ENCODE measurements around the gene ALDH1A3.

The ALDH1A3 gene

DNA sequence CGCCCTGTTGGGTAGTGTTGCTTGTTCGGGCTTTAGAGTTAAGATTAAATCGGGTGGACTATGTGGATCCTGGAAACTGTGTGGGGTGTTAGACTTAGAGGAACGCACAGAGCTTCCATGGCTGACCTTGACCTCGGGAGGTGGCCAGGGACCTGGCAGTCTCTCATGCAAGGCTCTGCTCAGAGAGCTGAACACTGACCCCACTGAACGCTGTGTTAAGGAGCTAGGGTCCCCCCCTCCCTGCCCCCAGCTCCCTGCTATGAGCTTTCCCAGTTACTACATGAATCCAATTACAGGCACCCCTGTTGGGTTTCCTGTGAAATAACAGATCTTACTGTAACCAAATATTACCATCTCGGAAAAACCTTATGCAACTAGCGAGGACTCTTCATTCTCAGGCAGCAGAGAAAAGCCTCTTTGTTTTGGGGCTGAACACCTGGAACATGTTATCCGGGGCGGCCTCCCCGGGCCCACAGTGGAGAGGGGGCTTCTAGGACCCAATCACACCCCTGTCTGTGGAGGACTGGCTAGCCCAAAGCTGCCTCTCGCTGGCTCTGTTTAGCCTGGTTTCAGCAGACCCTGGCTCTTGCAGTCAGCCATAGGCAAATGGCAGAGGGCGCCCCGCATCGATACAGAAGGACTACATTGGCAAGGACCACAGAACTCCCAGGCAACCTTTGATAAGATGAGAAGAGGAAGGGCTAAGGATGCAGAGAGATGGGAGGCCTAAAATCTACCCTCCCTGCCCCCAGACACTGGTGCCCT lies 25.8 kb upstream of the ALDH1A3 start:
- DNase-seq: peak in 2 of 42 donors; percentile 7 to 39
- intact Hi-C loops (cut with DNase I): no loop called here

DNA sequence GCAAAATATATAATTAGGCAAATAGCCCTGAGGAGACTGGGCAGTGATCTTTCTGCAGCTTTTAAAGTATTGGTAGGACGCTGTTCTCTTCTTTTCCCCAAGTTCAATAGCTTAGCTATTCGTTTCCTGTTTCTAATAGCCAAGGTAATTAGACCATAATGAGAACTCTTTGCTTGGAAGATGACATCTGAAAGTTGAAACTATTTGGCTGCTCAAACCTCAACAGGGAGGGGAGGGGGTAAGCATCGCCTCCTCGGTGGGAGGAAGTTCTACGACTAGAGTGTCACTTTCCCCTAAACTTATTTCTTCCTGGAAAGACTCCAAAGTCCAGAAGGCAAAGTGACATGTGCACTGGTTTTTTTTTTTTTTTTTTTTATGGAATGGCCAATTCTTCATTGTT lies 22.8 kb upstream of the ALDH1A3 start:
- intact Hi-C loops (cut with DNase I): no loop called here
- peak in 1 of 42 donors; percentile 3 for DNase-seq

DNA sequence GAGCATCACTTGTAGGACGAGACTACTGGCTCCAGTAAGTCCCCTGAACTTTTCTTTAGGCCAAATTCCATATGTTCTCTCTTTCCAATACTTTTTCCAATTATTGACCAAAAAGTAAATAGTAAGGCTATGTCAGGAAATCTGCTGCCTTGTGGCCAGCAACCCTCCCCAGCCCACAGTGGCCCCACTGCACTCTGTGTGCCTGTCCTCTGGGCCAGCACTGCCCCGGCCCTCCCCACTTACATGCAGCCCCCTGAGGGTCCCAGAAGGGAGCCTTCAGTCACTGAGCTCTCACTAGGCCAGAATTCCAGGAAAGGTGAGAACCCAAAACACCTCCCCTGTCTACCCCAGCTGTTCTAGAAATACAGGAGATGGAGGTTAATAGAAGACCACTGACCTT lies 21.3 kb upstream of the ALDH1A3 start:
- peak in 1 of 42 donors; percentile 9 for DNase-seq
- intact Hi-C loops (cut with DNase I): no loop called here

DNA sequence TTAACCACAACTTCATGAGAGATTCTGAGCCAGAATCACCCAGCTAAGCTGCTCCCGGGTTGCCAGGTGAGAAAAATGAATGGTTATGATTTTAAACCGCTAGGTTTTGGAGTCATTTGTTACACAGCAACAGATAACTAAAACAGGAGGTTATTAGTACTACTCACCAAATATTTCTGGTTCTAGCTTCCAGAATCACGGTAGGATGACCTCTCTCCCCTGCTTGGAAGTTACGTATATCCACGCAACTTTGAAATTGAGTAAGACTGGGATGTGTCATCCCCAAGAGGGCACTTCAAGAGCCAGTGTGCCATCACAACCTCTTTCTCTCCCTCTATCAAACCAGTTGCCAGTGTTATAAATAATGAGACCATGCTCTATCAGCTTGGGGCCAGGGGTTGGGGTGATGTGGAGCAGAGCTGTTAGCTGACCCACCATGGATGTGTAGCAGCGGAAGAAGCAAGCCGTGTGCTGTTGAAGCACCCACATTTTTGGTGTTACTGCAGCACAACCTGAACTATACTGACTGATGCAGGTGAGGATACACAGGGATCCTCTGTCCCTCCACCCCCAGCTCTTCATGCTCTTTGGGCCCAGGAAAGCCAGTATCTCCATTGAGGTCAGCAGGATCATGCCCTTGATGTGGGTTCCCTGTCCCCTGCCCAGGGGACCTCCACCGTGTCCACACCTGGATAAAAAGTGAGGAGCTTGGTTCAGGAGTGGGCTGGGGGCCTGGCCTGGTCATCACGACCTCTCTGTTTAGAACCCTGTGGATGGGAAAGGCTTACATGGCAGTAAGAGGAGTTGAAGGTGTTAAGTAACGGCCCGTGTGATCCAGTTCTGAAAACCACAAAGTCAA lies 19.4 kb upstream of the ALDH1A3 start:
- peak in 3 of 42 donors; percentile 2 to 6 (median 5) for DNase-seq
- intact Hi-C loops (cut with DNase I): loop anchor here (5.0 kb wide), 1 partner anchor 258 kb away; the partner anchor contains the start of genes ASB7 and LINS1

DNA sequence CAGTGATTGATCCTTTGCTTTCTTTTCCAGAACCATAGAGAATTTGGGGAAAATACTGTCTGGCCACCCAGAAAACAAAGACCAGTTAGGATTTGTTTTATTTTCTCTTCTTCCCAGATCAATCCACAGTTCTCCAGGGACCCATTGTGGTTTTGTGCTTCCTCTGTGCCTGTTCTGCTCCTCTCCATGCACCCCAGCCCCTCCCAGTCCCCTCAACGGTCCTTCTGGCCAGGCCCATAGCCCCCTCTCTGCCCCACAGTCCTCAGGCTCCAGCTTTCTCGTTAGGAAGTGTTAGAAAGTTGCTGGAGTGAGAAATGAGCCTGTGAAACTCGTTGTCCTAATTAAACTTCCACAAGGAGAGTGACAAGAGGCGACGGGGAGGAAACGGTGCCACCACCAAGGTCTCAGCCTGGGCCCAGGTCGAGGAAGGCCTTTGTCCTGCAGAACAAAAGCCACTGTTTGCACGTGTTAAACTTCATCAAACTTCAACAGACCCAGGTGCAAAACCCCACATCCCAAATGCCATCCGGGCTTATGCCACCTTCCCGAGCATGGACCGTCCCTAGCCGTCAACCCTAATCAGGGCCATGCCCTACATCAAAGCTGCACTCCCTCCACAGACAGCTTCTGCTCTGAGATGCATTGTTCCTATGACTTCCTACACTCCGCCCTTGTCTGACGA lies 18.7 kb upstream of the ALDH1A3 start:
- intact Hi-C loops (cut with DNase I): loop anchor here (5.0 kb wide), 1 partner anchor 259 kb away; the partner anchor contains the start of genes ASB7 and LINS1
- peak in 1 of 42 donors; percentile 15 for DNase-seq

DNA sequence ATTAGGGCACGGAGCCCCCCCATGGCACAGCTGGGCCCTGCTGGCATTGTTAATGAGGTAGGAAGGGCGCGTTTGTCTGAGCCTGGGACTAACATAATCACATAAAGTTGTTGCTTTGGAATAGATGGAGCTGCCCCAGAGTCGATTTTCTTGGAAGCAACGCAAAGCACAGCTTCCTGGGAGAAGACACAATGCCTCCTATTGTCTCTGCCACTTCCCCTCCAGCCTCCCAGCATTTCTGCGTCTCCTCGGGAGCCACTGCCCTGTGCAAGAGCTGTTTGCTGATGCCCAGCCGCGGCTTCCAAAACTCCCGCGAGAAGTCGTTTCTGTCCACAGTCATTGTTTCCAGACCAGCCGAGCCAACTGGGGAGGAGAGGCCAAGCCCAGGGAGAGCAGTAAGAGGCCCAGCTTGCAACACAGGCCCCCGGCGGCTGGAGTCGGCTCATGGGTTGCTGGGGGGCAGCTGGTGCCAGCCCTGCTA lies 18.1 kb upstream of the ALDH1A3 start:
- DNase-seq: peak; percentile 64 to 93 (median 84)

DNA sequence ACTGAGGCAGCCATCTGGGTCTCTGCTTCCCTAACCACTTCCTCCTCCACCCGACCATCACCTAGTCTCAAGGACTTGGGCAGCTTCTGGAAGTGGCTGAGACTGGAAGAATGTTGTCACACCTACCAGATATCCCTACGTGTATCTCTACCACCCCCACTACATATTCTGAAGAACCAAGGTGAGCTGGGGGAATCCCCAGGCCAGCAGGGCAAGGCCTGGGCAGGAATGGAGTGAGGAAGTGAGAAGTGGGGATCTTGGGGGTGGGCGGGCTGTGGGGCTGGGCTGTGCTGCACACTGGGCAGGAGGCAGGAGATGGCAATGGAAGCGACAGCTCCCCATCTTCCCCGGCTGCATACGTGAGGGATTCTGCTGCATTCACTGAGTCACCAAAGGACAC lies 17.5 kb upstream of the ALDH1A3 start:
- intact Hi-C loops (cut with DNase I): loop anchor here (5.0 kb wide), 1 partner anchor 260 kb away; the partner anchor contains the start of genes ASB7 and LINS1
- peak in 5 of 42 donors; percentile 2 to 25 (median 16) for DNase-seq

More for the DNA sequence above, 18.1 kb upstream of the ALDH1A3 start:
- intact Hi-C loops (cut with DNase I): loop anchor here (5.0 kb wide), 1 partner anchor 259 kb away; the partner anchor contains the start of genes ASB7 and LINS1

DNA sequence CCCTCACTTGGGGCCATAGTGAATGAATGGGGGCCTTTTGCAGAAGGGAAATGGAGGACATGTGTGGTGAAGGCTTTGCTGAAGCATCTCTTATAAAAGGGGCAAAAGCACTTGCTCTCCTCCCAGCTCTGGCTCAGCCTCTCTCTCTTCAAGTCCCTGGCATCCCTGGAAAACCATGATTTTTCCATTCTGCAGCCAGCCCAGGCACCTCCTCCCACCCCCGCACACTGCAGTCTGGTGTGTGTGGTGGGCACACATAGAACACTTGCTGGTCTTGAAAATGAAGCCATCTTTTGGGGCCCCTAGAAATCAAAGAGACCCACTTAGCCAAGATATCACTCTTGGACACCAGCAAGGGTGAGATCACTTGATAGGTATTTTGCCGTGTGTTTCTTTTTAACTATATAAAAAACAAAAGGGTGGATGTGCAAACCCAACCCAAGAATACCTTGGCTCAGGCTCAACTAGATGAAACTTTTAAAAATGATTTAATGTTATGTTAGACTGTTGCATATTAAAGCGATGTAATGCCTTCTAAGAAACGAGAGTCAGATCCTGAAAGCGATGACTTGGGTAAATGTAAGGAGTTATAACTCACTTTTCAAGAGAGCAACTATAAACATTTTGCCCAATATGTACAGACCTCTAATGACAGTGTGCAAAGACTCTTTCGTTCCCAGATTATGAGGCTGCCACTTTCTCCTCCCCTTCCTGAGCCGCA lies 16.4 kb upstream of the ALDH1A3 start:
- intact Hi-C loops (cut with DNase I): loop anchor here (5.0 kb wide), 1 partner anchor 261 kb away; the partner anchor contains the start of genes ASB7 and LINS1
- DNase-seq: peak in 2 of 42 donors; percentile 9 to 14

DNA sequence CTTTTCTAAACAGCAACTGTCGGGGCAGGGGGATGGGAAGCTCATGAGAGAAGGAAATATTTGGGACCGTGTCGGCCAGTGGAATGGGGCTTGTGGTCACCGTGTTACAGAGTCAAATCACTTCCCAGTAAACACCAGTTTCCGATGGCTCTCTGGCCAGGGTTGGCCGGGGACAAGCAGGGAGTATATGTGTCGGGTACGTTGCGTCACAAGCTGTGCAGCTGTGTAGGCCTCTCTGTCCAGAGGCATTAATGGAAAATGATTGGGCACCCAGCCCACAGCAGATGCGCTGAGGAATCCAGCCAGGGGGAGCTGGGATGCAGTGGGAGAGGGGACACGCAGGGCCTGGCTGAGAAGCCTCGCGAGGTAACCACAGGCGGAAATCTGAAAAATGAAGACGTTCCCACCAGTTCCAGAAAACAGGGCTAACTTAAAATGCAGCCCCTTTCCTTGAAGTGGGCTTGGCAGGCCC lies 15.8 kb upstream of the ALDH1A3 start:
- peak; percentile 49 to 94 (median 82) for DNase-seq
- intact Hi-C loops (cut with DNase I): loop anchor here (5.0 kb wide), 1 partner anchor 262 kb away; the partner anchor contains the start of genes ASB7 and LINS1

DNA sequence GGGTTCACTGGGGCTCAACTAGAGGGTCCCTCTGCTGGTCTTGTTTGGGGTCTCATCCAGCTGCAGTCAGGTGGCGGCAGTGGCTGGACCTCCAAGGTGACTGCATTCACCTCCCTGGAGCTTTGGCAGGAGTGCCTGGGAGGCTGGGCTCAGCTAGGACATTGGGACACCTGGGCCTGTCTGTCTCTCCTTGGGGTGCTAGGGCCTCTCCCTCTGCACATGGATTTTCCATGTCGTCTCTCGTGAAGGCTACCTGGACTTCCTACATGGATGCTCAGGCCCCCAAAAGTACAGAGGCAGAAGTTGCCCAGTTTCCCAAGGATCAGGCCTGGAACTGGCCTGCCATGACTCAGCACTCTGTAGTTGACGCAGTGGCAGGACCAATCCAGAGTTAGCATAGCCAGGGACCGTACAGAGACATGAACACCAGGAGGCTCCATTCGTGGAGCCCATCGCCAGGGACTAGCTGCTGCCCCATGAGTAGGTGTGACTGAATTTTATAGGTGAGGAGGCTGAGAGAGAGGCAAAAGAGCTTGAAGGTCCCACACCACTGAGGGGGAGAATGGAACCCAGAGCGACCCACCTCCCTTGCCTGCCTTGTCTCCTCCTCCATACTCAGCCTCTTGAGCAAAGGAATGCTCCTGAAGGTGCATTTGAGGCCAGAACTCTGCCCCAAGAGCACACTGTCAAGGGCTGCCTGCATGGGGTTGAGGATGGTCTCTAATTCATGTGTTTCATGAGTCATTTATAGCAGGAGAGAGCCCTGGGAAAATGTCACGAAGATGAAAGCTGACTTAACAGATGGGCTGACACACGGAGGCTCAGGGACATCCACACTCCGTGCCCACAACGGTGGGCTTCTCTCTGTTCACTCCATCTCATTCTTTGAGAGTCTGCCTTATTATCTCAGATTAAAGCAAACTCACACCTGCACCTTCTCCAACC lies 13.0 kb upstream of the ALDH1A3 start:
- no peak for DNase-seq
- intact Hi-C loops (cut with DNase I): no loop called here

DNA sequence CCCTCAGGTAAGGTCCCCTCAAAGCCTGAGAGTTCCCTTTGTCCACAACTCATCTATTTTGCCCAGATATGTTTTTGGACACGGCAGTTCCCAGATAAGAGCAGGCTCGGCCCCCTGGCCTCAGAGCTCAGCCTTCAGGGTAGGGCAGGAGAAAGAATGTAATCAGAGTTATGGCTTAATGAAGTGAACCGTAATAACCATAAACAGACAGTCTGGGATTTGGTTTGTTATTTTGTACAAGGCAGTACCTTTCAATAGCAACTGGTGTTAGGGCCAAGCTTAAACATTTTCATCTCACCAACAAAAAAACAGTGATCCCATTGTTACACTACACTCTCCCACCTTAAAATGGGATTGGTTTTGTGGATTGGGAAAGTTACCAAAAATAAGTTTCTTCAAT lies 12.2 kb upstream of the ALDH1A3 start:
- DNase-seq: no peak
- intact Hi-C loops (cut with DNase I): no loop called here

DNA sequence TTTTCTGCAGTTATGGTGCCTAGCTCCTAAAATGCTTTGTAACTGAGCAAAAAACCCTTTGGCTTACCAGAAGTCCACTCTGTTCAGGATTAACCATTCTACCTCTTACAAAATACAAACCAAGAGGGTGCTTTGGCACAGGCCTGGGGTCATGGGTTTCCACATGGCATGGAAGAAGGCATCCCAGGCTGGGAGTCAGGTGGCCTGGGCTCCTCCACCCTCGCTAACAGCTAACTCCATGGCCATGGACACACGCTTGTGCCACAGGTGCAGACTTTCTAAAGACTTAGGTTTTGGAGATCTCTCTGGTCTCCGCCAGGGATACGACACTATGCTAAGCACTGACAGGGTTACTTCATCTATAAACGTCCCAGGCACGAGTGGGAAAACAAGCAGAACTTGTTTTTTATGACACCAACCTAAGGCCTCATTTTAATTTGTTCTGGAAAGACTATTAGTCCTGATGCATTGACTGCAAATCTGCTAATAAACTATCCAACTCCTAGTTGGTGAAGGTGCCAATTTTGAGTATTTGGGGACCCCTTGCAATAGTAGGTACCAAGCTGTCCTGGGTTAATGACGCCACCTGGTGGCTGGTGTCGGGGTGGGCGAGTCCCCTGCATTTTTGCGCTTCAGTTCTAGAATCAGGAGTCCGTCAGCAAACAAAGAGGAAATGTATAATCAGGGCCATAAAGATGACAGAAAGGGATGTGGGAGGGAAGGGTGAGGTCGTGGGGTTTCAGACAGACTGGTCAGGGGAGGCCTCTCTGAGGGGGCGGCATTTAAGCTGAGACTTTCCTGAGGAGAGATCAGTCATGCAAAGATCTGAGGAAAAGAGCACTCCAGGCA lies 10.3 kb upstream of the ALDH1A3 start:
- intact Hi-C loops (cut with DNase I): no loop called here
- no peak for DNase-seq

DNA sequence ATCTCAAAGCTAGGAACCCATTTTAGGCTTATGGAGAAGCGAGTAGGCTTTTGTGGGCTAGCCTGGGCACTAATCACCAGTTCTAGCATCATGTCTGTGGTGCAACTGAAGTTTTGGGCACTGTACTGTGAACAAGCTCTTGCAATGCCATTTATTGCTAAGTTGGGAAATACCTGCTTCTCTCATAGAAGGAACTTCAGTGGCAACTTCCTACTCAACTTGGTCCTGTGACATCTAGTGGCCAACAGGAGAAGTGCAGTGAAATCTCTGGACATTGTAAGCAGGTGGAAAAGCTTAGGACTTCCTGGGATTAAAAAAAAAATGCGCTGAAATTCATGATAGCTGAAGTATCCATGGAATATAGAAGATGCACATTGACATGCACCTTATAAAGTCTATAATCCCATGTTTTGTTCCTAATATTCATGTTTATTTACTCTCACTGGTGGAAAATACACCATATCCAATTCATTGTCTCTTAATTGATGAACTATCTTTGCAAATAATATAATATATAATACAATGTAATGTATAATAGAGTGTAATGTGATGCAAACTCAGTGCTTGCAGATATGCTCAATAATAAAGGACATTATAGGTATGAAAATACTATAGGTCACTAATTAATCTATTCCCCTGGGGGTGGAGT lies 6.5 kb upstream of the ALDH1A3 start:
- intact Hi-C loops (cut with DNase I): loop anchor here (10.0 kb wide), 1 partner anchor 248 kb away; no protein-coding TSS in a partner anchor
- peak in 39 of 42 donors; percentile 29 to 92 (median 74) for DNase-seq

DNA sequence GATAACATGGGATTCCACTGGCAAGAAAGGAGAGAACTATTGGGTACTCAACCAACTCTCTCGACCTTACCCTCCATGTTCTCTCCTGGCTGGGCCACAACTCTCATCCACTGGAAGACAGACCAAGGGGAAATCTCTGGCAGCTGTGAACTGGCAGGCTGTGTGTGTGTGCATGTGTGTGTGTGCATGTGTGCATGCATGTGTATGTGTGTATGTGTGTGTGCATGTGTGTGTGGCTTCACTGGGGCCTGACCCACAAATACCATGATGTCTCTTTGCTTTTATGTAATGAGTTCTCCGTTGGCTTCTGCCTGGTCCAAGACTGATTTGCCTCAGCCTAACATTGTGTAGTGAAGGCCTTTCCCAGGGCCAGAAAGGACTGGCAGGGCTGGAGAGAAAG lies 4.1 kb upstream of the ALDH1A3 start:
- intact Hi-C loops (cut with DNase I): loop anchor here (10.0 kb wide), 1 partner anchor 251 kb away; no protein-coding TSS in a partner anchor

DNA sequence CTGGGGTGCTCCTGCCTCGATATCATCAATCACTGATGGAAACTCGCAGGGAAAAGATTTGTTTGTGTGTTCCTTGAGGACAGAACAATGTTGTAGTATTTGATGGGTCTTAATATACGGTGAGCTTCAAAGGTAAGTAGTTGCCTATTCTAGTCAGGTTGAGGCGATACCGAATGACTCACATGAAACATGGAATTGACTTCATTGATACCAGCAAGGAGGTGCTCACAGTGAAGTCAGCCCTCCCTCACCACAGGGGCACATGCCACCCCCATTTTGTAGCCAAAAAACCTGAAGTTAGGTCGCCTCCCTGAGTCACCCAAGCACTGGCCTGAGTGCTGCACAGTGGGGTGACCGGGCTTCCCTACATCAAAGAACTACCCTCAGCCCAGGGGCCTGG lies 3.7 kb upstream of the ALDH1A3 start:
- intact Hi-C loops (cut with DNase I): loop anchor here (10.0 kb wide), 1 partner anchor 251 kb away; no protein-coding TSS in a partner anchor
- no peak for DNase-seq

More for the DNA sequence above, 4.1 kb upstream of the ALDH1A3 start:
- DNase-seq: no peak
